Right ventricle myocardium superior (tissue), 1 donor: ENCODE results near the gene SLC6A17. TPM values are rescaled to one million over a fixed set of nuclear protein-coding genes. Genes with fewer than 3 reads are reported as not detected.

Experiments
- ATAC-seq: fragments of 200-7000 bp; cut with Tn5 transposase; one replicate; pipeline ENCODE4 v1.9.1; 2020; ENCODE audit warnings: mild to moderate bottlenecking; ENCODE audit not compliant: poor library complexity
- DNase-seq: peaks from one replicate; pipeline ENCODE4 v3.0.0-alpha.2; 2020
- intact Hi-C: fragments of 100-400 bp; cut with DNase I; formaldehyde crosslinking; loops from one replicate; pipeline ENCODE4 v1.11.2; 2022
- total RNA-seq: library from RNA; stranded (reverse); fragmentation: NEBNext Ultra II Directional; extraction: Animal tissue kit (Norgen Biotek cat#: 25700); gene quantifications from one replicate; pipeline ENCODE4 v1.2.1, GENCODE V29; 2021
- donor health status: DM: no; HTN: yes; CAD: no; lungs with severe emphysema.

SLC6A17 gene
- total RNA-seq, 1 donor from 2014 or later, result not detected

- intact Hi-C loops, result no loop called here
Observed at GRCh38 chr1:110196917-110197765, 46.8 kb downstream of the SLC6A17 start.

GRCh38 chr1:110197905-110198629 lies 47.8 kb downstream of the SLC6A17 start:
- ATAC-seq, result no peak
- intact Hi-C loops, result no loop called here
- no peak for DNase-seq

More at GRCh38 chr1:110196917-110197765, 46.8 kb downstream of the SLC6A17 start:
- DNase-seq (no peak), ATAC-seq (peak; percentile 62)

GRCh38 chr1:110198746-110199145 lies 48.5 kb downstream of the SLC6A17 start:
- ATAC-seq, result no peak
- intact Hi-C loops, result no loop called here
- DNase-seq, result no peak

GRCh38 chr1:110200190-110200589 lies 49.9 kb downstream of the SLC6A17 start:
- intact Hi-C loops, result loop anchor here (10.0 kb wide), 1 partner anchor 295 kb away; no protein-coding TSS in a partner anchor
- ATAC-seq (no peak), DNase-seq (no peak)

- no peak for DNase-seq
- intact Hi-C loops, result loop anchor here (10.0 kb wide), 1 partner anchor 294 kb away; no protein-coding TSS in a partner anchor
- no peak for ATAC-seq
Observed at GRCh38 chr1:110200666-110201065, 50.4 kb downstream of the SLC6A17 start.

GRCh38 chr1:110201157-110201825 lies 51.0 kb downstream of the SLC6A17 start:
- intact Hi-C loops, result loop anchor here (10.0 kb wide), 1 partner anchor 294 kb away; no protein-coding TSS in a partner anchor
- ATAC-seq, result no peak
- DNase-seq, result no peak

DNA sequence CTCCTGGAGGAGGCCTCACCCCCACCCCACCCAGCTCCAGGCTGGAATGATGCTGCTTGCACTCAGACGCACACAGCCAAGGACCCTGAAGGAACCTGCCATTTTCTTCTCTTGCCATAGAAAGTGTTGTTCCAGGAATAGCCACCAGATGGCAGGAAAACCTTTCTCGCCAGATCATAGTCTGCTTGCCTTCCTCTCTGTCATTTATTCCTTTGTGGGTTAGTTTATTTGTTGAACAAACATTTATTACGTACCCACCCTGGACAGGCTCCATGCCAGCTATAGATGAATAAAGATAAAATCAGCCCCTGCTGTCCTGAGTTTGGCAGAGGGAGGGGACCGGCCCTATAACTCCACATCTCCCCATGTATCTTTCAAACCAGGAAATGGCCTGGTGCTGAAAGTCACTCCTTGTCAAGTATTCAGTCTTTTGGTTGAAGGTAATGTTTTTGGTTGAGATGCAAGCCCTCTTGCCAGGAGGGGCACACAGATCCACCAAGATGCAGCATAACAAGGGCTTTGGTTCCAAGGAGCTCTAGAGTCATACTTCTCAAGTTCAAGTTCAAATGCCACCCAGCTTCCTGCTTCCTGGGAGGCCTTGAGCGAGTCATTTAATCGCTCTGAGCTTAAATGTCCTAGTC lies 52.8 kb downstream of the SLC6A17 start:
- intact Hi-C loops, result loop anchor here (2.0 to 10.0 kb wide), 2 partner anchors 258 to 292 kb away; no protein-coding TSS in a partner anchor
- ATAC-seq, result peak; percentile 69
- DNase-seq, result no peak

GRCh38 chr1:110205156-110205555 lies 54.9 kb downstream of the SLC6A17 start:
- intact Hi-C loops, result loop anchor here (10.0 kb wide), 1 partner anchor 290 kb away; no protein-coding TSS in a partner anchor
- no peak for DNase-seq
- no peak for ATAC-seq

- intact Hi-C loops, result loop anchor here (10.0 kb wide), 1 partner anchor 289 kb away; no protein-coding TSS in a partner anchor
- DNase-seq, result no peak
- ATAC-seq, result no peak
Observed at GRCh38 chr1:110205591-110206155, 55.4 kb downstream of the SLC6A17 start.

DNA sequence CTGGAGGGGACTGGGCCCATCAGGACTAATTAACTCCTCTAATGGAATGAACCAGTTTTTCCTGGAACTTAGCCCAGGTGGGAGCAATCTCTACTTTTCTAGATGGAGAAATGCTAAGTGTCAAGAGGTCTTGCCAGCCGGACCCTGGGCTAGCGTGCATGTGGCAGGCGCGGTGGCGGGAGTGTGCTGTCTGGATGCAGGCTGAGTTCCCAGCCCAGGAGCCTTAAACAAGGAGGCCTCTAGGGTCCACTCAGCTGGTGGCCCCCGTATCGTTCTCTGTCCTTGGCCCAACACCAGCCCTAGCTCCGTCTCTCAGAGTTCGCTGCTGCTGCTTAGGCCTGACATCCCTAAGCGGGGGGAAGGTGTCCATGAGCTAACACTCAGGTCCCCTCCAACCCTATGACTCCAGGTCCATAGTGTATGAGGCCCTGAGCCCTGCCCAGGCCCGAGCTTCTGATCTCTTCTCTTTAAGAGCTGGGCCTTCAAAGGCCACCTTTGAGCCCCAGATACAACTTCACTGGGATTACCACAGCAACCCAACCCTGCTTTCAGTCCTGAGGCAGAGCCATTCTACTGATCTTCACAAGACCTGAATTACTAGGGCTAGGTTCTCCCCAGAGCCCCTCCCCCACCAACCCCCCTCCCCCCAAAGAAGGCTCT lies 56.1 kb downstream of the SLC6A17 start:
- intact Hi-C loops, result loop anchor here (10.0 kb wide), 1 partner anchor 288 kb away; no protein-coding TSS in a partner anchor

DNA sequence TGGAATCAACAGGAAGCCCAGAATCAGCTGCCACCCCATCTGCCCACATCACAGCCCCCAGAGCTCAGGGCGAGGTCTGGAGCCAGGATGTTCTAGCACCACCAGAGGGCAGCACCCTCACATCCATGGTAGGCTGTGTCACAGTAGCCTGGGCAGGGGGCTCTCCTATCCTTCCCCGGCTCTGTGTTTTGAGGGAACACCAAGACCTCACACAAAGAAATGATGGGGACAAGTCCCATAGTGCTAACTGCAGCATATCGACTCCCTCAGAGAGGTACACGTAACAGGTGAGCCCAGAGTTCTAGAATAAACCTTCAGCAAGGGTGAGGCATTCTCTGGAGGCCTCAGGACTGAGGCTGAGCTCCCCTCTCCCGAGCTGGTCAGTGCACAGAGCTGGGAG lies 57.5 kb downstream of the SLC6A17 start:
- DNase-seq (peak; percentile 80), ATAC-seq (peak; percentile 44)
- intact Hi-C loops, result loop anchor here (2.0 to 10.0 kb wide), 2 partner anchors 105 to 287 kb away; no protein-coding TSS in a partner anchor

More for the DNA sequence above, 56.1 kb downstream of the SLC6A17 start:
- ATAC-seq, result no peak
- no peak for DNase-seq

DNA sequence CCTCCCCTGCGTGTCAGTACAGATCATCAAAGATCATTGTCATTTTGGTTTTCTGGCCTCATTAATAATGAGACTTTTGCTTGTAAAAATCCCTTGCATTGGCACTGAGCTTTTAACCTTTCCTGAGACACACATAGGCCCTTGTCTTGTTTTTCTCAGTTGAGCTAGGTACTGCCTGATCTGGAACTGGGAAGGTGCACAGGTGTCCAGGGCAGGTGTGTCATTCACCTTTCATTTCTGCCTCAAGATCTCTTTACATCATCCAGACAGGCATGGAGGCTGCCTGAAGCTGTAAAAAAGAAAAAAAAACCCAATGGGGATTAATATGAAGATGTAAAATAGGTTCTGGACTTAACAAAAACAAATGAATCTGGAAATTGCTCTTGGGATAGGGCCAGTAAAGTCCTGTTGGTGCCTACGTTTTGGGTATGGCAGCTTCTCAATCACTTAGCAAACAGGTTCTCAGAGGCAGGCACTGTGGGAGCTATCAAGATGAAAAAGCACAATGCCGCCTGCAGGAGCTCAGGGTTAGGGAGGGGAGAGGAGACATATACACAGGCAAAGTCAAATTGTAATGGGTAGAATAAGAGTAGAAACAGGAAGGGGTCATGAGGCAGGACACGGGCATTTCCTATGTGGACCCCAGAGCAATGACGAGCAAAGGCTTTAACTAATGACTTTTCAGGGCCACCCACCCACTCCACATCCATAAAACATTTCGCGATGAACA lies 58.8 kb downstream of the SLC6A17 start:
- DNase-seq (no peak), ATAC-seq (no peak)
- intact Hi-C loops, result loop anchor here (2.0 to 10.0 kb wide), 2 partner anchors 104 to 286 kb away; no protein-coding TSS in a partner anchor

DNA sequence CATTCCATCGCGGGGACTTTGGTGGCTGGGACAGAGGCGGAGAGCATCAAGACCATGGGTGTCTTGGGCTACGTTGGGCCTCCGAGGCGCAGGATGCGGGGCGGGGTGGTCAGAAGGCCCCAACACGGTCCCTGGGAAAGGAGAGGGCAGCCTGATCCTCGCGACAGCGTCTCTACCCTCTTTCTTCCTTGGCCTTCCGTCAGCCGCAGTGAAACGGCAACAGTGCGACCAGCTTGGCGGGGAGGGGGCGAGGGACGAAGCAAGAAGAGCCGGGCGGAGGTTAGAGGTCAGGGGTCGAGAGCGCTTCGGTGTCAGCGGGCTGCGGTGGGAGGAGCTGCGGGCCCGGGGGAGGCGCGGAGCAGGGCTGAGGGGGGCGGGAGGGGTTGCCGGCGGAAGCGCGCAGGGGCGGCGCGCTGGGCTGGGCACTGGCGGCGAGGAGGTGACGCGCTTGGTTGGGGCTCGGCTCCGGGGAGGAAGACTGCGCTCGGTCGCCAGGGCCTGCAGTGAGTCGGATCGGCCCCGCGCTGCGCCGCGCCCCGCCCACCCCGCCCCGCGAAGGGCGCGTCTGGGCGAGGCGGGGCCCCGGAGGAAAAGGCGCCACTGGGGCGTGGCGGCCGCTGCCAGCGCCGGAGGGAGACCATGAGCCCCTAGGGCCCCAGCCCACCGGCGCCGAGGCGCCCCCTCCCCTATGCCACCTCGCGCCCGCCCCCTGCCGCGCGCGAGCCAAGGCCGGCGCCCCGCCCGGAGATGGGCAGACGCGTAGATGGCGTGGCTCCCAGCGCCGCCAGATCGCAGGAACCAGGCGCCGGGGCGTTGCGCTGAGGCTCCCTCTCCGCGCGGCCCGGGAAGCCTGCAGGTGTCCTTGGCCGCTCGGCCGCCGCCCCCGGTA lies 59.7 kb downstream of the SLC6A17 start, which contains the start of gene KCNC4:
Gene KCNC4 (plus strand): TSS at position 600 of the 889 bp plus-strand sequence. CDS start 1,186 bp downstream, outside the sequence.
- DNase-seq, result peak; percentile 95
- ATAC-seq, result peak; percentile 96
- intact Hi-C loops, result loop anchor here (2.0 to 10.0 kb wide), 3 partner anchors 52 to 285 kb away; no protein-coding TSS in a partner anchor

DNA sequence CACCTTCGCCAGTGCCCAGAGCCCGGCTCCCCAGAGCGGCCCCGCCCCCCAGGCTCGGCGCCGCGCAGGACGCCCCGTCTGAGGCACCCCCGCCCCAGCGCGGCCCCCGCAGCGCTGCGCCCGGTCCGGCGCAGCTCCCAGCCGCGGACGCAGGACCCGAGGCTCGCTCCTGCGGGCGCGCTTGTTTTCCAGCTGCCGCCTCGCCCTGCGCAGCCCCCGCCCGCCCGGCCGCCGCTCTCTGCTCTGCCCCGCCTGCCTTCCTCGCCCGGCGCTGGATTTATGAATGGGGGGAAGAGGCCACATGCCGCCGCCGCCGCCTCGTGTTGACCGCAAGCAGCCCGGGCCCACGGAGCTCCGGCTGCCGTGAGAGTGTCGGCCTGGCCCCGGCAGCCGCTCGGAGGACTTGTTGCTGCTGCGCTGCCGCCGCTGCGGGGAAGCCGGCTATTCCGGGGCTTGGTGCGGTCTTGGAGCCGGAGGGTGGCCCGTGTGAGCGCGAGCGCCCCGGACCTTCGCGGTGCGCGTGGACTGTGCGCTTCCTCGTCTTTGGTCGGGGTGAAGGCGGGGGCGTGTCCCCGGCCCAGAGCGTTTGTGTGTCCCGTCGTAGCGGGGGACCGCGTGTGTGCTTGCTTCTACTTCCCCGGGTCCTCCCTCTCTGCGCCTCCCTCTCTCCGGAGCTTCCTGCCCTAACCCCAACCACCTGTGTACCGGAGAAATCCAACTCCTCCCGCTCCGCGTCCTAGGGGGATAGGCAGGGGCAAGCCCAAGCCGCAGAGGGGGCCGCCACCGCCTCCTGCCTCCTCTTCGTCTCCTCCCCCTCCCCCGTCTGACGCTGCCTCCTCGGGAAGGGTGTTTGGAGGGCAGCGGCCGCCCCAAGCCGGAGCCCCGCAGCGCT lies 60.6 kb downstream of the SLC6A17 start:
- intact Hi-C loops, result loop anchor here (5.0 kb wide), 1 partner anchor 51 kb away; no protein-coding TSS in a partner anchor
- DNase-seq (peak; percentile 65), ATAC-seq (peak; percentile 22)
